ENCODE measurements around the gene VAV2. TPM values are rescaled to one million over a fixed set of nuclear protein-coding genes. Genes with fewer than 3 reads are reported as not detected.

VAV2 gene
- total and polyA plus RNA-seq, 2 experiments from 2014 or later, result 8.1 to 28.9 TPM

DNA sequence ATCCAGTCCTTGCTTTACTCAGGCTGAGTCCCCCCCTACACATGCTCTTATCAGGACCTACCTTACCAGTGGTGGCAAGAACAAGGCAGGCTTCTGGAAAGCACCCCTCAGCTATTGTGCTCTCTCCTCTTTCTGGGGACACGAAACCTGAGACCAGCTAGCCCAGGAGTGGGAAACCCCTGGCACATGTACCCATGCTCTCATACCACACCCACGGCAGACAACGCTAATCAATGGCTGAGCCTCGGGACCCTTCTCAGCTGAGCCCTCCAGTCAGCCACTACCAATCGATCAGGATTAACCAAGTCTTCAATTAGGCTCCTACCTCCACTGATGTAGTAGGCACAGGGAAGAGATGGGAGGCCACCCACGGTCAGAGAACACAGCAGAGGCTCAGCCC, 65.1 kb downstream of the VAV2 start:
- no peak for TF ChIP-seq NANOG (IDR thresholded peaks at IDR 0.05; ENCODE audit: borderline replicate concordance)
- TF ChIP-seq, protein P1, sequence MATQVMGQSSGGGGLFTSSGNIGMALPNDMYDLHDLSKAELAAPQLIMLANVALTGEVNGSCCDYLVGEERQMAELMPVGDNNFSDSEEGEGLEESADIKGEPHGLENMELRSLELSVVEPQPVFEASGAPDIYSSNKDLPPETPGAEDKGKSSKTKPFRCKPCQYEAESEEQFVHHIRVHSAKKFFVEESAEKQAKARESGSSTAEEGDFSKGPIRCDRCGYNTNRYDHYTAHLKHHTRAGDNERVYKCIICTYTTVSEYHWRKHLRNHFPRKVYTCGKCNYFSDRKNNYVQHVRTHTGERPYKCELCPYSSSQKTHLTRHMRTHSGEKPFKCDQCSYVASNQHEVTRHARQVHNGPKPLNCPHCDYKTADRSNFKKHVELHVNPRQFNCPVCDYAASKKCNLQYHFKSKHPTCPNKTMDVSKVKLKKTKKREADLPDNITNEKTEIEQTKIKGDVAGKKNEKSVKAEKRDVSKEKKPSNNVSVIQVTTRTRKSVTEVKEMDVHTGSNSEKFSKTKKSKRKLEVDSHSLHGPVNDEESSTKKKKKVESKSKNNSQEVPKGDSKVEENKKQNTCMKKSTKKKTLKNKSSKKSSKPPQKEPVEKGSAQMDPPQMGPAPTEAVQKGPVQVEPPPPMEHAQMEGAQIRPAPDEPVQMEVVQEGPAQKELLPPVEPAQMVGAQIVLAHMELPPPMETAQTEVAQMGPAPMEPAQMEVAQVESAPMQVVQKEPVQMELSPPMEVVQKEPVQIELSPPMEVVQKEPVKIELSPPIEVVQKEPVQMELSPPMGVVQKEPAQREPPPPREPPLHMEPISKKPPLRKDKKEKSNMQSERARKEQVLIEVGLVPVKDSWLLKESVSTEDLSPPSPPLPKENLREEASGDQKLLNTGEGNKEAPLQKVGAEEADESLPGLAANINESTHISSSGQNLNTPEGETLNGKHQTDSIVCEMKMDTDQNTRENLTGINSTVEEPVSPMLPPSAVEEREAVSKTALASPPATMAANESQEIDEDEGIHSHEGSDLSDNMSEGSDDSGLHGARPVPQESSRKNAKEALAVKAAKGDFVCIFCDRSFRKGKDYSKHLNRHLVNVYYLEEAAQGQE (IDR thresholded peaks at IDR 0.05; ENCODE audit: unreplicated experiment), result no peak
- H3K4me3 ChIP-seq, result no peak overlapping the region
- peaks cover 12% of the 10 kb centered on the region for H3K4me1 Mint-ChIP-seq
- H3K9me3 Mint-ChIP-seq, result no peaks in the 10 kb centered on the region
- H3K79me2 ChIP-seq (replicated peaks; ENCODE audit: insufficient read depth), result peaks cover 49% of the 10 kb centered on the region
- H3K9me2 ChIP-seq (ENCODE audit: insufficient read depth), result no peaks in the 10 kb centered on the region
- no peak overlapping the region for H2AFZ ChIP-seq
- no peaks in the 10 kb centered on the region for H3K27me3 ChIP-seq (ENCODE audit: insufficient read depth)
- H3K27ac ChIP-seq (ENCODE audit: low read depth), result no peak overlapping the region
- peaks cover 16% of the 10 kb centered on the region for H3K36me3 Mint-ChIP-seq (ENCODE audit: low read depth)
- ATAC-seq (peak; percentile 40), DNase-seq (ENCODE audit: low spot score) (no peak)
- H3K4me2 ChIP-seq, result no peak overlapping the region
- peaks cover 4% of the 10 kb centered on the region; the same call in 1 of the 2 replicates for H4K20me1 ChIP-seq (replicated peaks; ENCODE audit: insufficient read depth)
- no peak overlapping the region for H3K27ac Mint-ChIP-seq
- H3K4me3 Mint-ChIP-seq, result no peak overlapping the region
- peaks cover 11% of the 10 kb centered on the region for H3K27me3 Mint-ChIP-seq (ENCODE audit: insufficient read depth, low read depth, poor library complexity)
- no peaks in the 10 kb centered on the region for H3K4me1 ChIP-seq (ENCODE audit: insufficient read depth)
- no peaks in the 10 kb centered on the region for H3F3A ChIP-seq (replicated peaks; ENCODE audit: low read depth)
- H3K36me3 ChIP-seq (ENCODE audit: insufficient read depth), result no peaks in the 10 kb centered on the region

DNA sequence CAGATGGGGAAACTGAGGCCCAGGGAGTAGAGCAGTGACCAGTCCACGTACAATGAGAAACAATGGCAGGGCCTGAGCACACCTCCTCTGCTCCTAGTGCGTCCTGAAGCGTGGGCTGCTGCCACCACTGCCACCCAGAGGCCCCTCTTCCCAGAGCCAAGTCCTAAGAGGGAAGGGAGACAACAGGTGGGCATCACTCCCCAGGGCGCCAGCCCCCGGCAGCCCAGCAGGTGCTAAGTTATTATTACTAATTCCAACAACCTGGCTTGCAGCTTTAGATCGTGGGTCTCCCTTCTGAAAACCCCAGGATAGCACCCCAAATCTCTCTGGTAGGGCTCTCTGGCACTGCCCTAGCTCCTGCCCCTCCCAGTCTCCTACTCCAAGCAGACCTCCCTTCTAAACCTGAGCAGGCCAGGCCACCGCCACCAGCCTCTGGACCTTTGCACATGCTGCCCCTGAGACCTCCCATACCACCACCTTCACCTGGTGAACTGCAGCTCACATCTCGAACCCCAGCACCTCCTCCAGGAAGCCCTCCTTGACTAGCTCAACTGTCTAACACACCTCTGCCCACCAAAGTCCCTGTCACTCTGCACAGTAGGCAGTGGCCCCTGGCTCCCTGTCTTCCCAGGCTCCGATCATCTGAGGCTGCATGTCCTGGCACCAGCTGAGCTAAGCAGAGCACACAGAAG, 65.8 kb downstream of the VAV2 start:
- H4K20me1 ChIP-seq (replicated peaks; ENCODE audit: insufficient read depth), result peaks cover 8% of the 10 kb centered on the region; the same call in 1 of the 2 replicates
- no peak overlapping the region for H3K4me3 Mint-ChIP-seq
- ATAC-seq (no peak), DNase-seq (ENCODE audit: low spot score) (no peak)
- H3F3A ChIP-seq (replicated peaks; ENCODE audit: low read depth), result no peaks in the 10 kb centered on the region
- no peaks in the 10 kb centered on the region for H3K27me3 ChIP-seq (ENCODE audit: insufficient read depth)
- no peaks in the 10 kb centered on the region for H3K4me1 ChIP-seq (ENCODE audit: insufficient read depth)
- H3K9me3 Mint-ChIP-seq, result no peaks in the 10 kb centered on the region
- no peak overlapping the region for H3K4me2 ChIP-seq
- TF ChIP-seq, protein P2, sequence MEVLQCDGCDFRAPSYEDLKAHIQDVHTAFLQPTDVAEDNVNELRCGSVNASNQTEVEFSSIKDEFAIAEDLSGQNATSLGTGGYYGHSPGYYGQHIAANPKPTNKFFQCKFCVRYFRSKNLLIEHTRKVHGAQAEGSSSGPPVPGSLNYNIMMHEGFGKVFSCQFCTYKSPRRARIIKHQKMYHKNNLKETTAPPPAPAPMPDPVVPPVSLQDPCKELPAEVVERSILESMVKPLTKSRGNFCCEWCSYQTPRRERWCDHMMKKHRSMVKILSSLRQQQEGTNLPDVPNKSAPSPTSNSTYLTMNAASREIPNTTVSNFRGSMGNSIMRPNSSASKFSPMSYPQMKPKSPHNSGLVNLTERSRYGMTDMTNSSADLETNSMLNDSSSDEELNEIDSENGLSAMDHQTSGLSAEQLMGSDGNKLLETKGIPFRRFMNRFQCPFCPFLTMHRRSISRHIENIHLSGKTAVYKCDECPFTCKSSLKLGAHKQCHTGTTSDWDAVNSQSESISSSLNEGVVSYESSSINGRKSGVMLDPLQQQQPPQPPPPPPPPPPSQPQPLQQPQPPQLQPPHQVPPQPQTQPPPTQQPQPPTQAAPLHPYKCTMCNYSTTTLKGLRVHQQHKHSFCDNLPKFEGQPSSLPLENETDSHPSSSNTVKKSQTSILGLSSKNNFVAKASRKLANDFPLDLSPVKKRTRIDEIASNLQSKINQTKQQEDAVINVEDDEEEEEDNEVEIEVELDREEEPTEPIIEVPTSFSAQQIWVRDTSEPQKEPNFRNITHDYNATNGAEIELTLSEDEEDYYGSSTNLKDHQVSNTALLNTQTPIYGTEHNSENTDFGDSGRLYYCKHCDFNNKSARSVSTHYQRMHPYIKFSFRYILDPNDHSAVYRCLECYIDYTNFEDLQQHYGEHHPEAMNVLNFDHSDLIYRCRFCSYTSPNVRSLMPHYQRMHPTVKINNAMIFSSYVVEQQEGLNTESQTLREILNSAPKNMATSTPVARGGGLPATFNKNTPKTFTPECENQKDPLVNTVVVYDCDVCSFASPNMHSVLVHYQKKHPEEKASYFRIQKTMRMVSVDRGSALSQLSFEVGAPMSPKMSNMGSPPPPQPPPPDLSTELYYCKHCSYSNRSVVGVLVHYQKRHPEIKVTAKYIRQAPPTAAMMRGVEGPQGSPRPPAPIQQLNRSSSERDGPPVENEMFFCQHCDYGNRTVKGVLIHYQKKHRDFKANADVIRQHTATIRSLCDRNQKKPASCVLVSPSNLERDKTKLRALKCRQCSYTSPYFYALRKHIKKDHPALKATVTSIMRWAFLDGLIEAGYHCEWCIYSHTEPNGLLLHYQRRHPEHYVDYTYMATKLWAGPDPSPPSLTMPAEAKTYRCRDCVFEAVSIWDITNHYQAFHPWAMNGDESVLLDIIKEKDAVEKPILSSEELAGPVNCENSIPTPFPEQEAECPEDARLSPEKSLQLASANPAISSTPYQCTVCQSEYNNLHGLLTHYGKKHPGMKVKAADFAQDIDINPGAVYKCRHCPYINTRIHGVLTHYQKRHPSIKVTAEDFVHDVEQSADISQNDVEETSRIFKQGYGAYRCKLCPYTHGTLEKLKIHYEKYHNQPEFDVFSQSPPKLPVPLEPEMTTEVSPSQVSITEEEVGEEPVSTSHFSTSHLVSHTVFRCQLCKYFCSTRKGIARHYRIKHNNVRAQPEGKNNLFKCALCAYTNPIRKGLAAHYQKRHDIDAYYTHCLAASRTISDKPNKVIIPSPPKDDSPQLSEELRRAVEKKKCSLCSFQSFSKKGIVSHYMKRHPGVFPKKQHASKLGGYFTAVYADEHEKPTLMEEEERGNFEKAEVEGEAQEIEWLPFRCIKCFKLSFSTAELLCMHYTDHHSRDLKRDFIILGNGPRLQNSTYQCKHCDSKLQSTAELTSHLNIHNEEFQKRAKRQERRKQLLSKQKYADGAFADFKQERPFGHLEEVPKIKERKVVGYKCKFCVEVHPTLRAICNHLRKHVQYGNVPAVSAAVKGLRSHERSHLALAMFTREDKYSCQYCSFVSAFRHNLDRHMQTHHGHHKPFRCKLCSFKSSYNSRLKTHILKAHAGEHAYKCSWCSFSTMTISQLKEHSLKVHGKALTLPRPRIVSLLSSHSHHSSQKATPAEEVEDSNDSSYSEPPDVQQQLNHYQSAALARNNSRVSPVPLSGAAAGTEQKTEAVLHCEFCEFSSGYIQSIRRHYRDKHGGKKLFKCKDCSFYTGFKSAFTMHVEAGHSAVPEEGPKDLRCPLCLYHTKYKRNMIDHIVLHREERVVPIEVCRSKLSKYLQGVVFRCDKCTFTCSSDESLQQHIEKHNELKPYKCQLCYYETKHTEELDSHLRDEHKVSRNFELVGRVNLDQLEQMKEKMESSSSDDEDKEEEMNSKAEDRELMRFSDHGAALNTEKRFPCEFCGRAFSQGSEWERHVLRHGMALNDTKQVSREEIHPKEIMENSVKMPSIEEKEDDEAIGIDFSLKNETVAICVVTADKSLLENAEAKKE (CRISPR knock-in tag; IDR thresholded peaks at IDR 0.05), result no peak
- peaks cover 51% of the 10 kb centered on the region for H3K79me2 ChIP-seq (replicated peaks; ENCODE audit: insufficient read depth)
- H3K27me3 Mint-ChIP-seq (ENCODE audit: insufficient read depth, low read depth, poor library complexity), result peaks cover 11% of the 10 kb centered on the region
- no peaks in the 10 kb centered on the region for H3K36me3 ChIP-seq (ENCODE audit: insufficient read depth)
- no peak overlapping the region for H2AFZ ChIP-seq
- H3K4me3 ChIP-seq, result no peak overlapping the region
- H3K36me3 Mint-ChIP-seq (ENCODE audit: low read depth), result peaks cover 16% of the 10 kb centered on the region
- H3K4me1 Mint-ChIP-seq, result peaks cover 5% of the 10 kb centered on the region
- no peak overlapping the region for H3K27ac Mint-ChIP-seq
- H3K9me2 ChIP-seq (ENCODE audit: insufficient read depth), result no peaks in the 10 kb centered on the region
- no peak overlapping the region for H3K27ac ChIP-seq (ENCODE audit: low read depth)

All from GM23338 (cell line).